NCI-H2196 (cell line): ENCODE measurements around the gene GUK1.

ENCODE experiments used
- DNase-seq: peaks from one replicate; lab custom pipeline; 2025; ENCODE audit not compliant: unreplicated experiment; lab: John Stamatoyannopoulos, UW

The GUK1 gene

DNA sequence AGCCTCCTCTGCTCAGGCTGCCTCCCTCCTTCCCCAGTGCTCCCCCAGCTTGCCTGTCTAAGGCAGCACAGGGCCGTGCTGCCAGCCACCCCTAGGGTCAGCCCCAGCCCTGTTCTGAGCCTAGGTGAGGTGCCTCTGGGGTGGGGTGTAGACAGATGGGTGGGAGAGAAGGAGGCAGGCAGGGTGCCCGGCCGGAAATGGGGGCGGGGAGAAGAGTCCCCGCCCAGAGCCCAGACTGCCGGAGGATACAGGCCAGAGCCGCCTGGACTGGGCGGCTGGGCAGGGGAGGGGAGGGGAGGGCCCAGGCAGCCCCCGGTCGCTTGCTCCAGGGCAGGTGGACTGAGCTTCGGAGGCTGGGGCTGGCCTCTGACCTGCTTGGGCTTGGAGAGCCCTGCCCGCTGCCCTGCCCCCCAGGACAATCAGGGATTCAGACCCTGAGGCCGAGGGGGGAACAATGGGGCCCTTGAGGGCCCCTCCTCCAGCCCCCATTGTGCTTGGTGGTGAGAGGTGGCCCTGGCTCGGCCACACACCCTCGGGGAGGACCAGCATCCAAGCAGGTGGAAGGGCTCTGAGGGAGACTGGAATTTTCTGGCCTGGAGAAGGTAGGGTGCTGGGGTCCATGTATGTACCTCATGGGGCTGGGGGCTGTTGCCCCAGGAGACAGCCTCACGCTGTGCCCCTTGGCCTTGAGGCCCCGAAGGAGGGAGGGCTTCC, 9.5 kb downstream of the GUK1 start, which contains the start of gene GJC2:
Gene GJC2, plus strand, starts transcription at position 525 of the 714 bp plus-strand sequence. CDS start 7,829 bp downstream, outside the sequence.
- no peak for DNase-seq

DNA sequence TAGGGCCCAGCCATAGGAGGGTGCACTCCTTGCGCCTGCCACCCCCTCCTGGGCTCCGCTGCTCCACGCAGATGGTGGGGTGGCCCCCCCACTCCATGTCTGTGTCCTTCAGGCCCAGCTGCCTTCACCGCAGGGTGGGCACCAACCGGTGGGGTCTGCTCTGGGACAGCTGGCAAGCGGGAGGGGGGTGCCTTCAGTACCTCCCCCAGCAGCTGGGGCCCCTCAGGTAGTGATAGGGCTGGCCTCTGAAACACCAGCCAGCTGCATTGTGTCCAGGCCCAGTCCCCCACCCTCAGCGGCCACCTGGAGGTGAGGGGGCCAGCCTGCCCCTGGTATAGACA, 10.0 kb downstream of the GUK1 start:
- DNase-seq, result no peak

DNA sequence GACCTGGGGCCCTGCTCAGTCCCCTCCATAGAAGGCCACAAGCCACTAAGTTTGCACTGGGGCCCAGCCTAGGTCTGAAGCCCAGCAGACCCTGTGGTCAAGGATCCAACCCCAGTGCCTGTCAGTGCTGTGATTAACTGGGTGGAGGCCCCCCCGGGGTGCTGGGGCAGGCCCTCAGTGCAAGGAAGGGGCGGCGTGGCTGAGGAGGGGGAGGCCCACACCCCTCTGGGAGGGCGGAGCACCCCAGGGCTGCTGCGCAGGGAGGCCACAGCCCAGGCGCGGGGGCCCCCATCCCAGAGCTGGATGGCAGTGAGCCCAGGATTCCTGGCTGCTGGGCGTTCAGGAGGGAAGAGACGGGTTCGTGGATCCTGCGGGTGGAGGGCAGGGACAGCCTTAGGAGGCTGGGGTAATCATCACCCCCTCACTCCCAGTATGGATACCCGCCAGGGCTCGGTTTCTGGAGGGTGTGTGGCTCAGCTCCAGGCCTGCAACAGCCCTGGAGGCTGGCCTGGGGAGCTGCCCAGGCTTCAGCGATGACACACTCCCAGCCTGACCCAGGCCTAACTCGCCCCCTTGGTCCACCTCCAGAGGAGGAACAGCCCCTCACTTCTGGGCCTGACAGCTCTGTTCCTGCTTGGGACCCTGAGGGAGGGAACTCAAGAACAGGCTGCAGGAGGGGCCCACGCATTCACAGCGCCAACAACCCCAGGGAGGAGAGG, 10.5 kb downstream of the GUK1 start:
- no peak for DNase-seq

DNA sequence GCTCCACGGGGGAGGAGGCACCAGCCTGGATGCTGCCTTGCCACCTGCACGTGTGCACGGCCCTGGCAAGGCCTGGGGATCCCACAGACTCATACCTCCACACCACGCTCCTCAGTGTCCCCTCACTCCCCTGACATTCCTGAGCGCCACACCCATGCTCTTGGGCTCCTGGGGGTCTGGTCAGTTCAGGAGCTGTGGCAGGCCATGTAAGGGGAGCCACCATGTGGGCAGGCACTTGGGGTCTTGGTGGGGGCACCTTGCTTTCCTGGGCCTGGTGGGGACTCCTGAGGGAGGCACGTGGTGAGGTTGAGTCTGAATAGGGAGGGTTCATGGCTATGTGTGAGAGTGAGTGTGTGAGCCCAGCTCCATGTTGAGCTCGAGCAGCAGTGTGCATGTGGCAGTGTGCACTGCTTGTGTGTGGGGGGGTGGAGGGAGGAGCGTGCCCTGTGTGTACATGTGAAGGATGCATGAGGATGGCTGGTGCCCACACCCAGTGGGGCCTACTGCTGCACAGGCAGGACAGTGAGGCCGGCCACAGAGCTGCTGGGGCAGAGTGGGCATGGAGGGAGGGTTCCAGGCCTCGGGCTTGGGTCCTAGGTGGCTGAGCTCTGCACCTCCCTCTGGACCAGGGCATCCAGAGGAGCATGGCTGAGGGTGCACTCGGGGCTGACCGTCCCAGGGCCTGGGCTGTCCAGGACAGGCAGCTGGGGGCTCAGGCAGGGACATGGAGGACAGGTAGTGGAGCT, 11.3 kb downstream of the GUK1 start:
- DNase-seq, result no peak

DNA sequence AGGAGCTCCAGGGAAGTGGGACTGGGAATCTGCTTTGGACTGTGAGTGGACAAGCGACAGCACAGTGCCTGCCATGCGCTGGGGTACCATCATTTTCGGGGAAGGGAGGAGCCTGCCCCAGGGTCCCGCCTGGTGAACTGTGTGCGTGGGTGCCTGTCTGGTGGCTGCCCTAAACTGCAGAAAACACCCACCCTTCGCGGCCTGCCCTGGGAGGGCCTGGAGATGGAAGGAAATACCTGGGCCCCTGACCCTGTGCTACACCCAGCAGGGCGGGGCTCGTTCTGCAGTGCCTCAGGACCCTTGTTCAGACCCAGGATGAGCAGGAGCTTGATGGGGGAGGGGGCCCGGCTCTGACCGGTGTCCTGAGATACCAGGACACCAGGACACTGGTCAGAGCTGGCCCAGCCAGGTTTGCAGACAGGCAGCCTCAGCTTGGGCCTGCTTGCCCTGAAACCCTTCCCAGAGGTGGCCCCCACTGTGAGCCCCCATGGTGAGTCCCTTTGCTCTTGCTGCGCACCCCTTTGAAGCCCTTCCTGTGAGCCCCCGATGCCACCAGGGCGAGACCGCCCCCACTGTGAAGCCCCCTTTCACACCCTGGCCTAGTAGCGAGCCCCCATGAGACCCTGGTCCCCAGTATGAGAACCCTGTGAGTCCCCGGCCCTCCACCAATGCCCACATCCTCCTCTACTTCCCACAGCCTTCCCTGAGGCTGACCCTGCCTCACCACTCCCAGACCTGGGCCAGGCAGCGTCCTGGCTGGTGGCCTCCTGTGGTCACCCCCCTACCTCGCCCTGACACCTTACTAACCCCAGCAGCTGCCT, 12.2 kb downstream of the GUK1 start:
- DNase-seq, result no peak

DNA sequence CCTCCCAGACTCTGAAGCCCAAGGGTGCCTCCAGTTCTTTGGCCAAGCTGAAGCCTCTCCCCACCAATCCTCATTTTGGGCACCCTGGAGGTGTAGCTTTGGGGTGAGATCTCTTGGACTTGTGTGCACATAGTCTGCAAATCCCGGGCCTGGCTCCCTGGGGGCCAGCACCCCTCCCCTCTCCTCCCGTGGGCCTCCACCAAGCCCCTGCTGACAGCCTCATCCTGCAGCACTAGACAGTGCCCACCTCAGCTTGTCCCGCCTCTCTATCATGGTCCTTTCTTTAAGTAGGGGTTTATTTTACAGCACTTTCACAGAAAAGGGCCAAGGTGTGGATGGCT, 12.8 kb downstream of the GUK1 start:
- no peak for DNase-seq

DNA sequence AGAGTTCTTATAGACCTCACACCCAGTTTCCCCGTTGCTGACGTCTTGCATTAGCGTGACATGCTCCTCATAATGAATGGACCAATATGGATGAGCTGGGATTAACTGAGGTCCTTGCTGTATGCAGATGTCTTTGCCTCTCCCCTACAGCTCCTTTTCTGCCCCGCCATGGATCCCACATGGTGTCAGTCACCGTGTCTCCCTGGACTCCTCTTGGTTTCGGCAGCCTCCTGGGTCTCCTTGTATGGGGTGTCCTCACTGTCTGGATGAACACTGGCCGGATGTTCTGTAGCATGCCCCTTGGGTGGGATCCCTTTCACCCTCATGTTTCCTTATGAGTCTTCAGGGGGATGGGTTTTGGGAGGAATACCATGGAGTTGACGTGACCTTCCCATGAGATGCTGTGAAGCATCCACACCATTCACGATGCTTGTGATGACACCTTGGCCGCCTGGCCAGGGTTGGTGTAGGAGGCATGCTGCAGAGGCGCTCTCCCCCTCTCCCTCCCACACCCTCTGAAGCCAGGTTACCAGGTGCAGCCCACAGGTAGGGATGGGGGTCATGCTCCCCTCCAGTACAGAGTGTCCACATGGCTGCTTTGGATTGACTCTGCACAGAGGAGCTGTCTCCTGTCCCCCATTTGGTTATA, 14.1 kb downstream of the GUK1 start:
- DNase-seq, result no peak

DNA sequence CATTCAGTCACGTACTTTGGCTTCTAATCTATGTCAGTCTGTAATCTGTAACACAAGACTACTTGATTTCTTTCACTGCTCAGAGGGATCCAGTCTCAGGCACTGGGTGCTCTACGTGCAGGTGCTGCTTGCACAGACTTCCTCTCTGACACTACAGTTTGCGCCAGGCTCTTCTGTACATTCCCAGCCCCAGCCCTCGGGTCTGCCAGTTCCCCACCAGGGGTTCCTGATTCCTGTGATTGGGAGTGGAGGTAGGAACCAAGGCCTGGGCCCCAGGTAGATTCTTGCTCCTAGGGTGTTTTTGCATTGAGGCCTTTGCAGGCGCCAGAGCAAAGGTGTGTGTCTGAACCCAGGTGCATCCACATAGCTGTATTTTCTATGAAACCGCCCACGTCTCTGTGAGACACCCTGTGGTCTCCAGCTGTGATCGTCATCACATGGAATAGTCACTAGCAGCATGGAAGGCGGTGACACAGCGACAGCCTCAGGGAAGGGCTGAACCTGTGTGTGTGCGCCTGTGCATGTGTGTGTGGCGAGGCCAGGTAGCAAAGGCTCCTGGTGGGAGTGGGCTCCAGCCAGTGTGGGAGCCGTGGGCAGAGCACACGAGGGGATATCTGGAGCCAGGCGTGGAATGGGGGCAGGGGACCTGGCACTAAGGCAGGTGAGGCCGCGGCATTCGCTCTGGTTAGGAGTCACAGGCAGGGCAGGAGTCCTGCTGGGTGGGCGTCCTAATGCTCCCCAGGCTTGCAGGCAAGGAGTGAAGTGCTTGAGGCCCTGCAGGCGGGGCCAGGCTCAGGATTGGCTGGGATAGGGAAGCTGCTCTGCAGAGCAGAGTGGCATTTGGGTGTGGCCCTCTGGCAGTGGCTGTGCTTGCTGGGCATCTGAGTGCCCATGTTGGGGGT, 14.8 kb downstream of the GUK1 start:
- no peak for DNase-seq

DNA sequence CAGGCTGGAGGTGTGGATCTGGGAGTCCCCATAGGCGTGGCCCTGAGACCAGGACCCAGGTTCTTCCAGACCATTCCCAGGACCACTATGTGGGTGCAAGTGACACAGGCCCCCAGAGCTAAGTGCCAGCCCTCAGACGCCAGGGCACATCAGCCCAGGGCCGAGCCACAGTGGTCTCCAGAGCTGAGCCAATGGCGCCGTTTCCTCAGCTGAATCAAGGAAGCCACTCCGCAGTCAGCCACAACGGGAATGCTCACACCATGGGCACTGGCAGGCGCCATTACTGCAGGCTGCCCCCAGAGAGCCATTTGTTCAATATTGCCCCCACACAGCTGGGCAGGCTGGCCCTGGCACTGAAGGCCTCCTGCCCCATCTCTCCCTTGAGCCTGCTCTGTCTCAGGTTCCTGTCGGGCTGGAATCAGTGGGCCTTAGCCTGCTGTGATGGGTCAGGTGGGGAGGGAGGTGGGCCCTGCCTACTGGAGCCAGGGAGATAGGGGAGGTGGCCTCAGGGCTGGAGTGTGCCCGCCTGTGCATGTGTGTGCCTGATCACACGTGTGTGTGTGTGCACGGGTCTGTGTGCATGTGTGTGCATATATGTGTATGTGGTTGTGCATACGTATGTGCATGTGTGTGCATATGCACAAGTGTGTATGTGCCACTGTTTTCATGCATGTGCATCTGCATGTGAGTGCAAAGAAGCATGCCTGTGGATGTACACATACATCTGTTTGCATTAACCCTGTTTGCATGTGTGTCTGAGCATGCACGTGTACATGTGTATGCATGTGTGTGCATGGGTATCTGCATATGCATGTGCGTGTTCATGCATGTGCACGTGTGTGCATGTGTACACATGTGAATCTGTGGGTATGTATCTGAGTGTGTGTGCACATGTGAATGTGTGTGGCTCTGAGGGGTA, 15.8 kb downstream of the GUK1 start:
- DNase-seq, result no peak

DNA sequence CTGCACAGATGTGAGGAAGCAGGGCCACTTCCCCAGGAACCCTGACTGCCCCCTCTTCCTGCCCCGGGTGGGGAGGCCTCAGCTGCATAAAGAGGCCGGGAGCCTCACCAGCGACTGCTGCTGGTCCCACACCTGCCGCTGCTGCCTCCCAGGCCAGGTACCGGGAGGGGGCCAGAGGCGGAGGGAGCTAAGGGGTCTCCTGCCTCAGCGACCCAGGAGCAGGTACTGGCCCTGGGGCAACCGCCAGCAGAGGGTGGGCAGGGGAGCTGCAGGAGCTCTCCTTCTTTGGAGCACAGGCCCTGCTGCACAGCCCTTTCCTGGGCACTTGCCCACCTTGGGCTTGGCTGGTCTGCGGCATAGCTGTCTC, 16.4 kb downstream of the GUK1 start:
- no peak for DNase-seq

DNA sequence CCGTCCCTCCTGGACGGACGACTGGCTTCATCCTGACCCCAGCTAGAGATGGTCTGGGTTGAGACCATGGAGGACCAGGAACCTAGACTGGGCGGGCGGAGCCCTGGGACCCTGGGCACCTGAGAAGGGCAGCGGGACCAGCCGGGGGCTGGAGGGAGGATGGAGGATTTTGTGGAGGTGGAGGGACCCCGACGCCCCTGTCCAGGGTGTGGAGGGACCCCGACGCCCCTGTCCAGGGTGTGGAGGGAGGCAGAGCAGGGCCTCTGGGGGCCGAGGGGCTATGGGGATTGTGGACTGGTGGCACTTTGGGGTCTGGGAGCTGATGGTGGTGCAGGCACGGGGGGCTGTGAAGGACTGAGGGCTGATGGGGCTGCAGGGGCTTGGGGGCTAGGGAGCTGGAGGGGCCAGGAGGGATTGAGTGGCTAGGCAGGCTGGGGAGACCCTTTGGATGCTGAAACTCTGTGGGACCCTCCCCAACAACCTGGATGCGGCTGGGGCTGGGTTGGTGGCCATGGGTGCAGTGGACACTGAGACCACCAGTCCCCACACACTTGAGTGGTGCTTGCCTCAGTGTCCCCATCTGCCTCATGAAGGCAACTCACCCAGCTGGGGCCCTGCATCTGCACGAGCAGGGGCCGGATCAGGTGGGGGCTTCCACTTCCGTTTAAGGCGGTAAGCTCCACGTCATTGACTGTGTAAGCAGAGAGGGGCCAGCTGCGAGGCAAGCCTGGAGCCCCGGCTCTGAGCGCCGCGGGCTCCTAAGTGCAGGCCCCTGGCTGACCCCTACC, 17.1 kb downstream of the GUK1 start:
- DNase-seq, result no peak

DNA sequence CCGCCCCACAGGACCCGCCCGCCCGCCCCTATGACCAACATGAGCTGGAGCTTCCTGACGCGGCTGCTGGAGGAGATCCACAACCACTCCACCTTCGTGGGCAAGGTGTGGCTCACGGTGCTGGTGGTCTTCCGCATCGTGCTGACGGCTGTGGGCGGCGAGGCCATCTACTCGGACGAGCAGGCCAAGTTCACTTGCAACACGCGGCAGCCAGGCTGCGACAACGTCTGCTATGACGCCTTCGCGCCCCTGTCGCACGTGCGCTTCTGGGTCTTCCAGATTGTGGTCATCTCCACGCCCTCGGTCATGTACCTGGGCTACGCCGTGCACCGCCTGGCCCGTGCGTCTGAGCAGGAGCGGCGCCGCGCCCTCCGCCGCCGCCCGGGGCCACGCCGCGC, 17.6 kb downstream of the GUK1 start:
- no peak for DNase-seq

DNA sequence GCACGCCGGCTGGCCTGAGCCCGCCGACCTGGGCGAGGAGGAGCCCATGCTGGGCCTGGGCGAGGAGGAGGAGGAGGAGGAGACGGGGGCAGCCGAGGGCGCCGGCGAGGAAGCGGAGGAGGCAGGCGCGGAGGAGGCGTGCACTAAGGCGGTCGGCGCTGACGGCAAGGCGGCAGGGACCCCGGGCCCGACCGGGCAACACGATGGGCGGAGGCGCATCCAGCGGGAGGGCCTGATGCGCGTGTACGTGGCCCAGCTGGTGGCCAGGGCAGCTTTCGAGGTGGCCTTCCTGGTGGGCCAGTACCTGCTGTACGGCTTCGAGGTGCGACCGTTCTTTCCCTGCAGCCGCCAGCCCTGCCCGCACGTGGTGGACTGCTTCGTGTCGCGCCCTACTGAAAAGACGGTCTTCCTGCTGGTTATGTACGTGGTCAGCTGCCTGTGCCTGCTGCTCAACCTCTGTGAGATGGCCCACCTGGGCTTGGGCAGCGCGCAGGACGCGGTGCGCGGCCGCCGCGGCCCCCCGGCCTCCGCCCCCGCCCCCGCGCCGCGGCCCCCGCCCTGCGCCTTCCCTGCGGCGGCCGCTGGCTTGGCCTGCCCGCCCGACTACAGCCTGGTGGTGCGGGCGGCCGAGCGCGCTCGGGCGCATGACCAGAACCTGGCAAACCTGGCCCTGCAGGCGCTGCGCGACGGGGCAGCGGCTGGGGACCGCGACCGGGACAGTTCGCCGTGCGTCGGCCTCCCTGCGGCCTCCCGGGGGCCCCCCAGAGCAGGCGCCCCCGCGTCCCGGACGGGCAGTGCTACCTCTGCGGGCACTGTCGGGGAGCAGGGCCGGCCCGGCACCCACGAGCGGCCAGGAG, 18.3 kb downstream of the GUK1 start:
- DNase-seq, result no peak

DNA sequence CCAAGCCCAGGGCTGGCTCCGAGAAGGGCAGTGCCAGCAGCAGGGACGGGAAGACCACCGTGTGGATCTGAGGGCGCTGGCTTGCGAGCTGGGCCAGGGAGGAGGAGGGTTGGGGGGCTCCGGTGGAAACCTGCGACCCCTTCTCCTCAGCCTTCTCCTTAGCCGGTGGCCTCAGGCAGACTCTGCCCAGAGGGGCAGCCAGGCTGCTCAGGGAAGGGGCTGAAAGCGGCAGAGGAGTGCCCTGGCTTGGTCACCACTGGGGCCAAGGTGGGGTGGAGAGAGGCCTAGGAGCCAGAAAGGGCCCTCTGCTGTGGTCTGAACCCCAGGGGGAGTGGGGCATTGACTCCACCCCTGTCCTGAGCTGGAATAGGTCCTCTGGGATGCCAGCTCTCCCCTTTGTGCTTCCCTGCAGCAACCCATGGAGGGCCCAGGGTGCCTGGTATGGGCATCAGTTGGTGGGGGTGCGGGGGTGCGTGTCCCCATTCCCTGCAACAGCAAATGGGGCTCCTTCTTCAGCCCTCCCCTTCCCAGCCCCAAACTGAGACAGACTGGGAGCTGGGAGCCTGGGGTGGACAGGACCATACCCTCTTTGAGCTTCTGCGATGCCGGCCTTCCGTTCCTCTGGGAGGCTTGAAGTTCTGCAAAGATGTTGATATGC, 19.1 kb downstream of the GUK1 start:
- no peak for DNase-seq

DNA sequence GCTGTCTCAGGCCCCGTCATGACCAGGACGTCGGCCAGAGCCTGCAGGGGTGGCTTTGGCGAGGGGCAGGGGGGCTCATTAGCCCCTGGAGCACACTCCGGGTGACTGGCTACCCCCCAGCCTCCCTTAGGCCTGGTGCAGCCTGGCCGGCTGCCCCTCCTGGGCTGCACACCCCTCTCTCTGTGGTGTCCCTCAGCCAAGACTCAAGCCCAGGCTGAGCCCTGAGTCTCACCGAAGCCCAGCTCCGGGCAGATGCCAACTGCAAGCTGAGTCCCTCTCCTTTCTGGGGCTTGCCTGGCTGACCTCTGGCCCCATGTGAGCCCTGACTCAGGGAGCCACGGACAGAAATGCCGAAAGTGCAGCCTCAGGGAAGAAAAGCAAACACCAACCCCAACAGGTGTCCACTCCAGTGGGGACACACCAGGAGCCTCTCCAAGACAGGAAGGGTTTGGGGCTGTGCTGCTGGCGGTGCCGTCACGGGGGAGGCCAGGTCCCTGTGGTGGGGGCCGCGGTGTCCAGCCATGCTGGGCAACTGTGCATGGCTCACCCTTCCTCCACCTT, 20.2 kb downstream of the GUK1 start:
- DNase-seq, result no peak

DNA sequence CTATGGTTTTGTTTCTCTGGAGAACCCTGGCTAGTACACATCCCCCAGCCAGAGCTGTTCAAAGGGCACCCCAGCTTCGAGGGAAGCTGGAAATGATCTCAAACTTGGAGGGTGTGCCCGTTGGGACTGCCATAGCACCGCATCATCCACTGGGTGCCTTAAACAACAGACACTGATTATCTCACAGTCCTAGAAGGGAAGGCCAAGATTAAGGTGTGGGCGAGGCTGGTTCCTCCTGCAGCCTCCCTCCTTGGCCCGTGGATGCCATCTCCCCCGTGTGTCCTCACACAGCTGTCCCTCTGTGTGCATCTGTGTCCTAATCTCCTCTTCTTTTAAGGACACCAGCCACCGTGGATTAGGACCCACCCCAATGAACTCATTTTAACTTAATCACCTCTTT, 21.3 kb downstream of the GUK1 start:
- DNase-seq, result no peak
